ENCODE measurements around the gene MUC4. TPM values are rescaled to one million over a fixed set of nuclear protein-coding genes. Genes with fewer than 3 reads are reported as not detected.
"Not testable (repeated sequence)": the region's sequence is repeated elsewhere in the genome, so short reads cannot be mapped to it uniquely, and the experiment has no call there.

The MUC4 gene
- total and polyA plus RNA-seq, 2 donors from 2014 or later = 0.19 TPM; not detected in 1

DNA sequence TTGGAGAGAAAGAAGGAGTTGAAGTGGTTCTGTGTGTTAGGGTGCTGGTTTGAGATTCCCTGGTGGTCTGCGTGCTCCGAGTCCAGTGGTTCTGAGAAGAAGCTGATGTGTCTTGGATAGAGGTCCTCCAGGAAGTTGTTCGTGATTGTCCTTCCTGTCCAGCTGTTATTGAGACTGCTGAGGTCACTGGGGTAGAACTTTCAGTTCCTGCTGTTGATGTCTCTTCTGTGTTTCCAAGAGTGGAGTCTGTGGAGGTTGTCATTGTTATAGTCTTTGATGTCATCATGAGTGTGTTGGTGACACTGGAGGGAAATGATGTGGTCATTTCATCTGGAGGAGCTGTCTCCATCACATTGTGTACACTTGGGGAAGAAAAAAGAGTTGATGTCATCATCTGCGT is 20.8 kb downstream of the MUC4 start:
- no peak for TF ChIP-seq CTCF (IDR thresholded peaks at IDR 0.05; ENCODE audit: borderline replicate concordance, extremely low read depth, insufficient read depth)
- Histone ChIP-seq H3K27ac (ENCODE audit: low read depth in 2 of 2, low read length in 2 of 2) (no peak overlapping the region), H3K9ac (ENCODE audit: low read length in 3 of 3) (no peak overlapping the region), H3K27me3 (ENCODE audit: control insufficient read depth, insufficient read depth, low read length) (no peaks in the 10 kb centered on the region), H3K9me3 (ENCODE audit: control insufficient read depth in 2 of 3, insufficient read depth in 1 of 3, low read length in 3 of 3) (no peaks in the 10 kb centered on the region), H3K4me3 (ENCODE audit: low read length in 3 of 3) (no peak overlapping the region), H3K4me1 (ENCODE audit: control insufficient read depth in 2 of 3, insufficient read depth in 2 of 3, low read depth in 1 of 3, low read length in 3 of 3) (no peaks in the 10 kb centered on the region), H3K36me3 (ENCODE audit: control insufficient read depth in 2 of 3, insufficient read depth in 3 of 3, low read length in 3 of 3) (no peaks in the 10 kb centered on the region)
- intact Hi-C loops (cut with DNase I) = no loop called here
- no peak for DNase-seq
- FAIRE-seq = no peak

DNA sequence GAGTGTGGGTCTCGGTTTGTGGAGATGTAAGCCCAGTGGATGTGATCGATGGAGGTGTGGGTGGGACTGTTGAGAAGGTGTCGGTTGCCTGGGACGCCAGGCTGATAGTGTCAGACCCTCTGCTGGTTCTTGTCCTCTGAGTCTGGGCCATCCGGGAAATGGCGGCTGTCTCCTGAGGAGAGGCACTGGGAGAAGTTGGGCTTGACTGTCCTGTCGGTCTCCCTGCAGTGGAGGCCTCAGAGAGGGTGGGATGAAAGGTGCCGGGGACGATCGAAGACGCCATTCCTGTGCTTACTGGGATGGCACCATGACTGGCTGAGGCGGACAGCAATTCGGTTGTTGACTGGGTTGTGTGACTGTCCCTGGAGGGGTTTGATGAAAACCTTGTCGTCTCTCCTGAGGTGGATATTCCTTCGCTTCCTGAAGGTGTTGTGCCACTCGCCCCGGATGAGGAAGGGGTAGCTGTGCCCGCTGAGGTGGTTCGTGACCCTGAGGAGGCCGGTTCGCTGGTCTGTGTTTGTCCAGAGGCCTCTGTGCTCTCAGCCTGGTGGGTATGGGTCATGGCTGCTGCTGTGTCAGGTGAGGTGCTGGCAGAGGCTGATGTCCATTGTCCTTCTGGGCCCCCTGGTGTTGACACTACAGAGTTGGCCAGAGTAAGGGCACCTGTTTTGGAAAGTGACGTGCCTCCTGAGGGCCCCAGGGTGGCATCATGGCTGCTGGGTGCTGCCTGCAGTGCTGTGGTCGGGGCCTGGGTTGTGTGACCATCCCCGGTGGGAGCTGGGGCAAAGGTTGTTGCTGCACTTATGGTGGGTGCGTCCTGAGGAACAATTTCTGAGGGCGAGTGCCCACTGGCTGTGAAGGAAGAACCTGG is 22.8 kb downstream of the MUC4 start:
- FAIRE-seq = no peak
- Histone ChIP-seq H3K36me3 (ENCODE audit: control insufficient read depth in 2 of 3, insufficient read depth in 3 of 3, low read length in 3 of 3) (no peaks in the 10 kb centered on the region), H3K27me3 (ENCODE audit: control insufficient read depth, insufficient read depth, low read length) (no peaks in the 10 kb centered on the region), H3K9me3 (ENCODE audit: control insufficient read depth in 2 of 3, insufficient read depth in 1 of 3, low read length in 3 of 3) (no peaks in the 10 kb centered on the region), H3K27ac (ENCODE audit: low read depth in 2 of 2, low read length in 2 of 2) (no peak overlapping the region), H3K4me3 (ENCODE audit: low read length in 3 of 3) (no peak overlapping the region), H3K4me1 (ENCODE audit: control insufficient read depth in 2 of 3, insufficient read depth in 2 of 3, low read depth in 1 of 3, low read length in 3 of 3) (no peaks in the 10 kb centered on the region), H3K9ac (ENCODE audit: low read length in 3 of 3) (no peak overlapping the region)
- no peak for TF ChIP-seq CTCF (IDR thresholded peaks at IDR 0.05; ENCODE audit: borderline replicate concordance, extremely low read depth, insufficient read depth)
- intact Hi-C loops (cut with DNase I) = no loop called here
- DNase-seq = peak in 1 of 5 donors; percentile 41

- H3K9me3 ChIP-seq (ENCODE audit: control insufficient read depth in 2 of 3, insufficient read depth in 1 of 3, low read length in 3 of 3); H3K27ac ChIP-seq (ENCODE audit: low read depth in 2 of 2, low read length in 2 of 2); H3K4me1 ChIP-seq (ENCODE audit: control insufficient read depth in 2 of 3, insufficient read depth in 2 of 3, low read depth in 1 of 3, low read length in 3 of 3); H3K9ac ChIP-seq (ENCODE audit: low read length in 3 of 3); H3K36me3 ChIP-seq (ENCODE audit: control insufficient read depth in 2 of 3, insufficient read depth in 3 of 3, low read length in 3 of 3); FAIRE-seq; intact Hi-C loops (cut with DNase I); H3K27me3 ChIP-seq (ENCODE audit: control insufficient read depth, insufficient read depth, low read length); H3K4me3 ChIP-seq (ENCODE audit: low read length in 3 of 3): not testable (repeated sequence)
- DNase-seq = peak in 1 of 5 donors; percentile 51
Measured at GRCh38 chr3:195785781-195786405, 25.8 kb downstream of the MUC4 start.

DNA sequence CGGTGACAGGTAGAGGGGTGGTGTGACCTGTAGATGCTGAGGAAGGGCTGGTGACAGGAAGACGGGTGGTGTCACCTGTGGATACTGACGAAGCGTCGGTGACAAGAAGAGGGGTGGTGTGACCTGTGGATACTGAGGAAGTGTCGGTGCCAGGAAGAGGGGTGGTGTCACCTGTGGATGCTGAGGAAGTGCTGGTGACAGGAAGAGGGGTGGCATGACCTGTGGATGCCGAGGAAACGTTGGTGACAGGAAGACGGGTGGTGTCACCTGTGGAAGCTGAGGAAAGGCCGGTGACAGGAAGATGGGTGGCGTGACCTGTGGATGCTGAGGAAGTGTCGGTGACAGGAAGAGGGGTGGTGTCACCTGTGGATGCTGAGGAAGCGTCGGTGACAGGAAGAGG is 27.7 kb downstream of the MUC4 start:
- DNase-seq = peak in 1 of 5 donors; percentile 16
- H3K9ac ChIP-seq (ENCODE audit: low read length in 3 of 3); H3K4me1 ChIP-seq (ENCODE audit: control insufficient read depth in 2 of 3, insufficient read depth in 2 of 3, low read depth in 1 of 3, low read length in 3 of 3); H3K36me3 ChIP-seq (ENCODE audit: control insufficient read depth in 2 of 3, insufficient read depth in 3 of 3, low read length in 3 of 3); FAIRE-seq; H3K9me3 ChIP-seq (ENCODE audit: control insufficient read depth in 2 of 3, insufficient read depth in 1 of 3, low read length in 3 of 3); H3K27me3 ChIP-seq (ENCODE audit: control insufficient read depth, insufficient read depth, low read length); H3K27ac ChIP-seq (ENCODE audit: low read depth in 2 of 2, low read length in 2 of 2); intact Hi-C loops (cut with DNase I); H3K4me3 ChIP-seq (ENCODE audit: low read length in 3 of 3): not testable (repeated sequence)

GRCh38 chr3:195781236-195781635 is 30.5 kb downstream of the MUC4 start:
- H3K27me3 ChIP-seq (ENCODE audit: control insufficient read depth, insufficient read depth, low read length); H3K9ac ChIP-seq (ENCODE audit: low read length in 3 of 3); intact Hi-C loops (cut with DNase I); H3K27ac ChIP-seq (ENCODE audit: low read depth in 2 of 2, low read length in 2 of 2); H3K9me3 ChIP-seq (ENCODE audit: control insufficient read depth in 2 of 3, insufficient read depth in 1 of 3, low read length in 3 of 3); H3K4me1 ChIP-seq (ENCODE audit: control insufficient read depth in 2 of 3, insufficient read depth in 2 of 3, low read depth in 1 of 3, low read length in 3 of 3); FAIRE-seq; H3K4me3 ChIP-seq (ENCODE audit: low read length in 3 of 3); H3K36me3 ChIP-seq (ENCODE audit: control insufficient read depth in 2 of 3, insufficient read depth in 3 of 3, low read length in 3 of 3): not testable (repeated sequence)
- DNase-seq = peak in 1 of 5 donors; percentile 23
